DND-41 (cell line): ENCODE data around the gene HOXD8.
A peak's percentile ranks its signal among the peaks of the same experiment; 100 is the strongest.

Experiments
- ATAC-seq: fragments of 200-7000 bp; cut with Tn5 transposase; 3 replicates; pipeline ENCODE4 v1.9.1; 2021; ENCODE audit warnings: low read depth; ENCODE audit not compliant: insufficient read depth
- DNase-seq: peaks from one replicate; pipeline ENCODE4 v3.0.0-alpha.2; 2020
- H2AFZ ChIP-seq: 2 replicates; pipeline ENCODE4 v1.6.0; 2012; ENCODE audit warnings: low read depth, low read length
- H3K27ac ChIP-seq: 2 replicates; pipeline ENCODE4 v1.5.1; 2012; ENCODE audit warnings: low read length, inconsistent platforms
- H3K27me3 ChIP-seq: fragments of 200-600 bp; sonication (generic); 2 replicates; pipeline ENCODE4 v1.6.0; 2012; ENCODE audit warnings: low read length, mild to moderate bottlenecking, inconsistent platforms; ENCODE audit not compliant: insufficient read depth, poor library complexity
- H3K36me3 ChIP-seq: 2 replicates; pipeline ENCODE4 v1.5.1; 2012; ENCODE audit warnings: low read length, inconsistent platforms; ENCODE audit not compliant: insufficient read depth
- H3K4me1 ChIP-seq: 2 replicates; pipeline ENCODE4 v1.5.1; 2012; ENCODE audit warnings: mild to moderate bottlenecking, low read length; ENCODE audit not compliant: insufficient read depth
- H3K4me2 ChIP-seq: 2 replicates; pipeline ENCODE4 v1.6.0; 2012; ENCODE audit warnings: mild to moderate bottlenecking, moderate library complexity, low read length, inconsistent platforms; ENCODE audit not compliant: insufficient read depth
- H3K4me3 ChIP-seq, 2 experiments: fragments of 200-600 bp in 1 of 2; shearing (Covaris generic) in 1 of 2; 2 replicates each; pipeline ENCODE4 v1.5.1; 2012 to 2016; ENCODE audit warnings: inconsistent platforms in 2 of 2, low read length in 2 of 2, mild to moderate bottlenecking in 2 of 2, low read depth in 1 of 2, moderate library complexity in 1 of 2
- H3K79me2 ChIP-seq: 2 replicates; pipeline ENCODE4 v1.6.0; 2012; ENCODE audit warnings: low read length, inconsistent platforms; ENCODE audit not compliant: insufficient read depth
- H3K9ac ChIP-seq: 2 replicates; pipeline ENCODE4 v1.6.0; 2012; ENCODE audit warnings: low read depth, mild to moderate bottlenecking, inconsistent platforms, low read length, moderate library complexity
- H3K9me3 ChIP-seq: 2 replicates; pipeline ENCODE4 v1.5.1; 2012; ENCODE audit warnings: low read length, moderate library complexity, mild to moderate bottlenecking, inconsistent platforms; ENCODE audit not compliant: insufficient read depth, severe bottlenecking
- H4K20me1 ChIP-seq: 2 replicates; pipeline ENCODE4 v1.6.0; 2012; ENCODE audit warnings: low read length; ENCODE audit not compliant: insufficient read depth
- CTCF ChIP-seq: IDR thresholded peaks from 2 replicates; pipeline ENCODE4 v1.5.1; 2012; ENCODE audit warnings: borderline replicate concordance, low read length, moderate library complexity, mild to moderate bottlenecking; ENCODE audit not compliant: poor library complexity, severe bottlenecking; ENCODE audit errors: extremely low read depth
- EZH2 ChIP-seq: IDR thresholded peaks from 3 replicates; pipeline ENCODE4 v1.6.1; 2012; ENCODE audit warnings: borderline replicate concordance, low read depth, mild to moderate bottlenecking, moderate library complexity, low read length, inconsistent platforms; ENCODE audit not compliant: severe bottlenecking

Gene HOXD8

GRCh38 chr2:176095421-176095820 lies 34.1 kb upstream of the HOXD8 start:
- TF ChIP-seq CTCF (no peak), EZH2 (no peak)
- peaks cover 26% of the 10 kb centered on the region for H3K79me2 ChIP-seq
- H3K9me3 ChIP-seq: no peaks in the 10 kb centered on the region
- peak overlapping the region; percentile 92 for H3K27ac ChIP-seq
- H3K4me3 ChIP-seq: peak overlapping the region in 1 of 2 experiments; percentile 57; a peak in 2 of 4 replicates
- H3K27me3 ChIP-seq: no peaks in the 10 kb centered on the region
- H3K4me2 ChIP-seq: peak overlapping the region; percentile 74
- no peaks in the 10 kb centered on the region for H3K36me3 ChIP-seq
- no peaks in the 10 kb centered on the region for H4K20me1 ChIP-seq
- H2AFZ ChIP-seq: peak overlapping the region; percentile 90
- H3K9ac ChIP-seq: peak overlapping the region; percentile 89
- no peak for ATAC-seq
- peaks cover 44% of the 10 kb centered on the region for H3K4me1 ChIP-seq
- DNase-seq: no peak

- peak overlapping the region; percentile 17 to 57 for H3K4me3 ChIP-seq
- ATAC-seq (peak; percentile 47), DNase-seq (peak; percentile 71)
- H3K4me1 ChIP-seq: peaks cover 44% of the 10 kb centered on the region
- H3K9ac ChIP-seq: peak overlapping the region; percentile 89
- no peaks in the 10 kb centered on the region for H4K20me1 ChIP-seq
- peak; percentile 22 for TF ChIP-seq CTCF
- TF ChIP-seq EZH2: no peak
- peak overlapping the region; percentile 92 for H3K27ac ChIP-seq
- H3K79me2 ChIP-seq: peaks cover 26% of the 10 kb centered on the region
- peak overlapping the region; percentile 74 for H3K4me2 ChIP-seq
- no peaks in the 10 kb centered on the region for H3K36me3 ChIP-seq
- H2AFZ ChIP-seq: peak overlapping the region; percentile 90
- no peaks in the 10 kb centered on the region for H3K27me3 ChIP-seq
- H3K9me3 ChIP-seq: no peaks in the 10 kb centered on the region
Observed at GRCh38 chr2:176096243-176096985, 33.1 kb upstream of the HOXD8 start.

GRCh38 chr2:176096986-176097819 lies 32.3 kb upstream of the HOXD8 start:
- Histone ChIP-seq H2AFZ (peak overlapping the region; percentile 90), H3K4me1 (peaks cover 44% of the 10 kb centered on the region), H3K27me3 (no peaks in the 10 kb centered on the region), H3K79me2 (peaks cover 26% of the 10 kb centered on the region), H3K36me3 (no peaks in the 10 kb centered on the region), H3K4me3 (peak overlapping the region; percentile 17 to 57), H4K20me1 (no peaks in the 10 kb centered on the region), H3K9me3 (no peaks in the 10 kb centered on the region), H3K9ac (peak overlapping the region; percentile 89), H3K4me2 (peak overlapping the region; percentile 74), H3K27ac (peak overlapping the region; percentile 92)
- TF ChIP-seq EZH2 (no peak), CTCF (peak; percentile 91)
- peak; percentile 86 for DNase-seq
- ATAC-seq: peak; percentile 82
